ENCODE data around the gene TECTB.

GRCh38 chr10:112261281-112261822, 21.8 kb upstream of the TECTB start:
- no peak for TF ChIP-seq CTCF (IDR thresholded peaks at IDR 0.05)
- TF ChIP-seq POLR2AphosphoS5 (IDR thresholded peaks at IDR 0.05): no peak
- TF ChIP-seq EP300 (IDR thresholded peaks at IDR 0.05; ENCODE audit: low read depth): no peak
- TF ChIP-seq POLR2A (IDR thresholded peaks at IDR 0.05): no peak
